Measurements from ENCODE around the gene KLHDC8B.

- TF ChIP-seq POLR2AphosphoS5 (IDR thresholded peaks at IDR 0.05), result no peak
- TF ChIP-seq EP300 (IDR thresholded peaks at IDR 0.05), result no peak
- TF ChIP-seq CTCF (IDR thresholded peaks at IDR 0.05), result no peak
- no peak for TF ChIP-seq POLR2A (IDR thresholded peaks at IDR 0.05)
Measured at GRCh38 chr3:49198161-49198560, 26.8 kb downstream of the KLHDC8B start.
